GM21619 (cell line): ENCODE data around the gene SEC22A.
"Not testable (repeated sequence)": the region's sequence is repeated elsewhere in the genome, so short reads cannot be mapped to it uniquely, and the experiment has no call there.

Experiments
- ATAC-seq: cut with Tn5 transposase; IDR thresholded peaks from one replicate; pipeline ENCODE4 v1.9.1; 2021; ENCODE audit not compliant: unreplicated experiment

SEC22A gene

GRCh38 chr3:123169930-123170329, 31.8 kb upstream of the SEC22A start:
- no peak for ATAC-seq

DNA sequence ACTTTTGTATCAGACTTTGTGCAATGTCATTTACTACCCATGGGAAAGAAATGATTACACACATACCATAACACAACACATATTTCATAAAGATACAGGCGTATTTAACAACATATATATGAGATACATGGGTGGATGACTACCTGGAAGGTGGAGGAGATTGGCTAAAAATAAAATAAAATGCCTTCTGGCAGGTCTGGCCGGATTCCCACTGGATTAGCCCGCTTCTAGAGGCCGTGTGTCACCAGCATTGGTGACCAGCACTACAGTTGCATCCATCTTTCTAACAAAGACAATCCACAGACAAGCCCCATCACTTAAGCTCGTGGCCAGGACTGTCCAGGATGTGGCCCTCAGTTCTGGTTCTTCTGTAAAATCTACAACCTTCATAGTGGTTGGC, 21.0 kb upstream of the SEC22A start:
- no peak for ATAC-seq

DNA sequence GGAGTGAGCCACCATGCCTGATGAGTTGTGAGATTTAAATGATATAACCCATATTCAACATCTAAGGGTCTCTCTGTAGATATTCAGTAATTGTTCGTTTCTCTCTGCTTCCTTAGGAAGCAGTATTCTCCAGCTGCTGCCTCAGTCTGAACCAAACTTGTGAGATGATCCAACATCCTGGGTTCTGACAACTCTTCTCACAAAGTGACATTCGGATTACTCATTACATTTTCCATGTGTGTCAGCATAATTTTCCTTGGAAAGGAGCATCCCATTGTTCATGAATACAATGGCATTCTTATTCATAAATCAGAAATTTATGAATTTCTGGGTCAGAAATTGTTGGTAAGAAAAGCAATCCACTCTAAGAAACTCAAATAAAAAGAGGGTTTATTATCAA, 15.0 kb upstream of the SEC22A start:
- ATAC-seq: no peak

DNA sequence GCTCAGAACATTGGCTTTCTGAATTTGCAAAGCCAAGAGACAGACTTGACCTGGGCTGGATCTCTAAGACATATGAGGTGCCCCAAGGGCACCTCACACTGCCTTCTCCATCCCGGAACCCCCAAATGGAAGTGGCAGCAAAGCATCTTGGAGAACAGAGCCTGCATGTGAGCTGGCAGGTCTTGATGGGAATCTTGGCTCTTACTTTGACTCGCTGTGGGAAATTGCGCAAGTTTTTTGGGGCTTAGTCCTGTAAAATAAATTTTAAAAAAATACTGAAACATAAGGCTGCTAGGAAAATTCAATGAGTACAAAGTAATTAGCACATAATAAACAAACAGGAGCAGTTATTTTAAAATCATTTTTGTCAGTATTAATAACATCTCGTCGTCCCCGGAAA, 13.7 kb upstream of the SEC22A start:
- ATAC-seq: no peak

DNA sequence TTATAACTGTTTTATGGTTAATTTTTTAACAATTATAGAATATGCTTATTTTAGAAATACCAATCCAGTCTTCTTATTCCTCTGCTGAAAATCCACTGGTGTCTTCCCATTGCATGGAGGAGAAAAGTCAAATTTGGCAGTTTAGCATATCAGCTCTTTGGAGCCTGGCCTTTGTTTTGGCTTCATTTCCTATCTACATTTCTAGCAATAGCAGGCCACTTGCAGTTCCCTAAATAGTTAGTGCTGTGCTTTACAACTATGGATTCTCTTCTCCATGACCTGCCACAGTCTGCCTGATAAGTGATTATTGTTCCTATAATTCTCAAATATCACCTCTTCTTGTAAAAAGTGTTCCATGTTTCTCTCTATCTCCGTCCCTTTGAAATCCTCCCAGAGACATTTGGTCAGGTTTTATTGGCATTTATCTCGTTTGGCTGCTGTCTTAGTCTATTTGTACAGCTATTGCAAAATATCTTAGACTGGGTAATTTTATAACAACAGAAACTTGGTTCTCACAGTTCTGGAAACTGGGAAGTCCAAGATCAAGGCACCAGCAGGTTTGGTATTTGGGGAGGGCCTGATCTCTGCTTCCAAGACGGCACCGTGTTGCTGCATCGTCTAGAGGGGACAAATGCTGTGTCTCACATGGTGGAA, 8.2 kb upstream of the SEC22A start:
- ATAC-seq: no peak

DNA sequence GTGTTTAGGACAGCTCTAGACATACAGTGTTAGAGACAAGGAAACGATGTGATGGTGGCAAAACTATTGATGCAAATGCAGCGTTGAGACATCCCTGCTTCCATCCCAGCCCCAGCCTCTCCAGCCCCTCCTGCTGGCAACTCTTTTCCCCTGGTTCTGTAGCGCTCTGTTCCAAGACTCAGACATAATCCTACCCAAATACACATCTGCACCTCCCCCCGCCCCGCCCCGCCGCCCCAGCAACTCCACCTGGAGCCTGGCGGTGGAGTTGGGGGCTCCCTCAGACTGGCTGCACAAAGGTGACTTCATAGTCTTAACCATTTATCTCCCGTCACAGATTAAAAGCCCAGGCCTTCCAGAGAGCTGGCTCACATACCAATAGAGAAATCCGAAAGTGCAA, 7.2 kb upstream of the SEC22A start:
- no peak for ATAC-seq

DNA sequence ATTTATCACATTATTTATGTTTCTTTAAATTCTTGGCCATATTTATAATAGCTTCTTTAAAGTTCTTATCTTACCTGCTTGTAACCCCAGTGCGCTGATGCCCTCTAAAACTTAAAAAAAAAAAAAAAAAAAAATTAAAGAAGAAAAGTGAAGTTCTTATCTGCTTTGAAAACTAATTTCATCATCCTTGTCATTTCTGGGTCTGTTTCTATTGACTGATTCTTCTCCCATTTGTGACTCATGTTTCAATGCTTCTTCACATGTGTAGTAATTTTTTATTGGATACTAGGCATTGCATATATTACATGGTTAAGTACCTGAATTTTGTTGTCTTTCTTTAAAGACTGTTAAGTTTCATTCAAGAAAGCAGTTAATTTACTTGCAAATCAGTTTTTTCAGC, 3.4 kb upstream of the SEC22A start:
- no peak for ATAC-seq

DNA sequence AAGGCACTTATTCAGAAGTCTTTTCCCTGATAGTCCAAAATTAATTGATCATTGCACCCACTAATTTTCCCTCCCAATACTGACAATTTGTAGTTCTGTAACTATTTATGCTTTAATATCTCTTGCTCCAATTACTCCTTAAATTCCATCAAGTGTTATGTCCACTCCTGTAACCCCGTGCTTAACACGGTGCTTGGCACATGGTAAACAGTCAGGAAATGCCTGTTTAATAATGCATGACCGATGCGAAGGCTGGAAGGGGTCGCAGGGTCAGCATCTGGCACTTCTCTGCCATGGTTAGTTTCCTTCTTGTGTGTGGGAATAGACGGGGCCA, 553 bp upstream of the SEC22A start:
- ATAC-seq: no peak

DNA sequence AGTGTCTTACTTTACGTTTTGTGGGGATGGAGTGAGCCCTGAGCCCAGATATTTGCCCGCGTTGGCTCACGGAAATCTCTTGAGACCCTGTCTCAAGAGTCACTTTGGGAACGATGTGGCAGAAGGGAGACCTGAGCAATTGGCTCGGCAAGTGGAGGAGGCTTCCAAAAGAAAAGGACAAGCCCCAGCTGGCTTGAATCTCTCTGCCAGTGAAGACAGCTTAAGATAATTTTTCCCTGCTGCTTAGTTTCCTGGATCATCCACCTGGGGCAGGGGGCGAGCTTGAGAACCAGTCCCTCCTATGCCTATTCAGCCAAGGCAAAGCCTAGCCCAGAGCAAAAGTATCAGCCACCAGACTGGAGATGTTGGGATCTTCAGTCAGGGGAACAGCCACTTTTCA, 708 bp downstream of the SEC22A start:
- ATAC-seq: no peak

DNA sequence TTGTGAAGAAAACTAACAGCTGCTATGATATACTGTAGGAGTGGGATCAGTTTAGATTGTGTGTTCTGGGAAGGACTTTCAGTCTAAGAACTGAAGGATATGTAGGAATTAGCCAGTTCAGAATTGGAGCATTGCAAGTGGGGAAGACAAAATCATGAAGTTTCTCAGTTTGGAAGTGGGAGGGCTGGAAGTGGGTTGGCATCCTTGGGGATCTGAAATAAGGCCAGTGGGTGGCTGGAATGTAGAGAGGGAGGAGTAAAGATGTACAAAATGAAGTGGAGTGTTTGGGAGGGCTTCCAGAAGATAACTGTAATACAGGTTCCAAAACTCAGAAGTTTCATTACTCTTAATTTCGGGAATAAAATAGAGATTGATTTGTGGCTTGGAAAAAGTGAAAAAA, 17.2 kb downstream of the SEC22A start:
- no peak for ATAC-seq

- ATAC-seq: not testable (repeated sequence)
Observed at GRCh38 chr3:123221369-123221768, 19.6 kb downstream of the SEC22A start.

DNA sequence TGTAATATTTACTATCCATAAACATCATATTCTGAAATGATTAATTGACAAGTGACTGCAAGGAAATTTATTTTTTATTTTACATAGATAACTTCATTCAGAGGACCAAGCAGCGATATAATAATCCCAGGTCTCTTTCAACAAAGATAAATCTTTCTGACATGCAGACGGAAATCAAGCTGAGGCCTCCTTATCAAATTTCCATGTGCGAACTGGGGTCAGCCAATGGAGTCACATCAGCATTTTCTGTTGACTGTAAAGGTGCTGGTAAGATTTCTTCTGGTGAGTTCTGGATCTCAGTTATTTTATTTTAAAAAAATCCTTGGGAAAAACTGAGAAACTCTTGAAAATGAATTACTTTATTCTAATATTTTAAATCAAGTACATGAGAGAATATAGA, 23.3 kb downstream of the SEC22A start:
- no peak for ATAC-seq

- no peak for ATAC-seq
Observed at GRCh38 chr3:123226549-123226948, 24.8 kb downstream of the SEC22A start.

GRCh38 chr3:123229145-123229544, 27.4 kb downstream of the SEC22A start:
- no peak for ATAC-seq

DNA sequence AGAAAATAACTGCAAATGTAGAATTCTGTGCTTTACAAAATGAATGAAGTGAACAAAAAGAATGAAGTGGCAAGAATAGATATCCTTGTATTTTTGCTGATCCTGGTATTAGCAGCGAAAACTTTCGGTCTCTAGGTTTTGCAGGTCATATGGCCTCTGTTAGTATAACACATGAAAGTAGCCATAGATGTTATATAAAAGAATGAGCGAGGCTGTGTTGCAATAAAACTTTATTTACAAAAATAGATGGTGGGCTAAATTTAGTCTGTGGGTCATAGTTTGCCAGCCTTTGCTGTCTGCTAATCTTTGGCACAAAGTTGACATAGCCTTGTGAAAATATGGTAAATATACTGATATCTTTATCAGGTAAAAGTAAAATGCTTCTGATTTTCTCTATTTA, 35.2 kb downstream of the SEC22A start:
- no peak for ATAC-seq

DNA sequence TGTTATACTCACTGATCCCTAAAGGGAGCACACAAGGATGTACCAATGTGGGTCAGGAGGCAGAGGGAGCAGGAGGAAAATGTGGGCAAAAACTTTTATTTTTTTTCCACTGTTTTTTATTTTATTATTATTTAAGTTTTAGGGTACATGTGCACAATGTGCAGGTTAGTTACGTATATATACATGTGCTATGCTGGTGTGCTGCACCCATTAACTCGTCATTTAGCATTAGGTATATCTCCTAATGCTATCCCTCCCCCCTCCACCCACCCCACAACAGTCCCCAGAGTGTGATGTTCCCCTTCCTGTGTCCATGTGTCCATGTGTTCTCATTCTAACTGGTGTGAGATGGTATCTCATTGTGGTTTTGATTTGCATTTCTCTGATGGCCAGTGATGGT, 37.4 kb downstream of the SEC22A start:
- not testable (repeated sequence) for ATAC-seq

- ATAC-seq: no peak
Observed at GRCh38 chr3:123239756-123240155, 38.0 kb downstream of the SEC22A start.

GRCh38 chr3:123244128-123244527, 42.4 kb downstream of the SEC22A start:
- ATAC-seq: no peak

DNA sequence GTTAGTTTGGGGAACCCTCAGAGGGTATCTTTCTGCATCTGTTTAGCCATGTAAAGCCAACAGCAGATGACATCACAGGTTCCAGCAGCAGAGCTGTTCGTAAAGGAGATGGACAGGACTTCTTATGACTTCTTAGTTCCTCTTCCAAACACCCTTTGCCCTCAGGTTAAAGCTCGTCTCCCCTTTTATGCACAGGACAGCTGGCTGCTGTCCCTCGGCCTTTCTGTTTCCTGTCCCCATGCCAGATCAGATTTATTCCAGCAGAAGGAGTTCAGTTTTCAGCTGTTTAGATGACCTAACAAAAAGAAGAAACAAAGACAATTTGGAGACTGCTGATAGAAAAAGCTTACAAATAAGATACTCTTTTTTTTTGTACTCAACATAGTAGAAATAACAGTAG, 45.1 kb downstream of the SEC22A start:
- ATAC-seq: no peak

GRCh38 chr3:123256256-123256655, 54.5 kb downstream of the SEC22A start:
- ATAC-seq: no peak

DNA sequence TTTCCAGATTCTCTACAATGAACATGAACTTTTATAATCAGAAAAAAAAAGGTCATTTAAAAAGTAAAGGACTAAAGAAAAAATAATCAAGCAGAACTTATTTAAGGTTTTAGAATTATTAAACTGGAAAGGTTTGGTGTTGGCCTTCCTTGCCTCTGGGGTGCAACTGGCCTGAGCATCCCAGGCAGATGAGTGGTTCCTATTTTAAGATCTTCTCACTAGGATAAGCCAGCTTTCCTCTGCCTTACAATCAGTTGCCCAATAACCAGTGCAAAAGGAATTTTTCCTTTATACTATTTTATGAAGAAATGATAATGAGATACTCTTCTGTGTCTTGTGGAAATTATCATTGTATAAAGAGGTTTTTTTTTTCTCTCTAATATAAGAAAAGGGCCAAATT, 56.6 kb downstream of the SEC22A start:
- no peak for ATAC-seq

- no peak for ATAC-seq
Observed at GRCh38 chr3:123258811-123259420, 57.2 kb downstream of the SEC22A start.

GRCh38 chr3:123261666-123262065, 59.9 kb downstream of the SEC22A start:
- ATAC-seq: no peak
